HepG2 (cell line): ENCODE measurements around the gene SERPINE2. TPM values are rescaled to one million over a fixed set of nuclear protein-coding genes. Genes with fewer than 3 reads are reported as not detected.

Experiments used
- ATAC-seq: fragments of 200-7000 bp; cut with Tn5 transposase; 3 replicates; pipeline ENCODE4 v1.9.1; 2020; ENCODE audit warnings: mild to moderate bottlenecking, moderate library complexity
- BruUV-seq: library from RNA; stranded (reverse); fragments of 400-500 nt; replicated peaks from 2 replicates; lab custom pipeline; 2021; lab: Mats Ljungman, UMichigan
- CTCF ChIA-PET: fragments of 300-600 bp; formaldehyde crosslinking; extraction: SDS; loops from one replicate; lab custom pipeline; 2021; ENCODE audit warnings: low total read pairs, inconsistent platforms, low intra/inter-chr PET ratio; lab: Yijun Ruan, JAX
- POLR2A ChIA-PET: fragments of 350-600 bp; sonication (Branson Sonifier 250); formaldehyde crosslinking; loops from one replicate; lab custom pipeline; 2020; ENCODE audit warnings: antibody characterized with exemption, inconsistent platforms; lab: Yijun Ruan, JAX
- DNase-seq: peaks from one replicate; pipeline ENCODE4 v3.0.0-alpha.2; 2015; ENCODE audit warnings: low spot score
- FAIRE-seq: peaks from 3 replicates; lab custom pipeline; 2011; peaks lifted over from hg19 to GRCh38; lab: Jason Lieb, UNC
- H2AFZ ChIP-seq: one replicate; pipeline ENCODE4 v1.6.1; 2011; ENCODE audit warnings: low read length, inconsistent platforms
- H3K27ac ChIP-seq: fragments of 300-600 bp; 3 replicates; pipeline ENCODE4 v1.8.0; 2011; ENCODE audit warnings: mixed run types, mild to moderate bottlenecking, mixed read lengths, low read length, inconsistent platforms; ENCODE audit not compliant: insufficient read depth; ENCODE audit errors: extremely low read length
- H3K27me3 ChIP-seq, 2 experiments: fragments of 200-600 bp in 1 of 2; 2 replicates in 1 of 2; 3 replicates in 1 of 2; pipeline versions ENCODE4 v1.6.0 to v1.8.0; 2011; ENCODE audit warnings: low read length in 2 of 2, mild to moderate bottlenecking in 2 of 2, moderate library complexity in 2 of 2, inconsistent platforms in 1 of 2; ENCODE audit not compliant: insufficient read depth in 2 of 2, control insufficient read depth in 1 of 2
- H3K36me3 ChIP-seq, 2 experiments: fragments of 200-600 bp in 1 of 2; replicated peaks in 1 of 2; 2 replicates in 1 of 2; 3 replicates in 1 of 2; pipeline versions ENCODE4 v1.5.1 to v1.8.0; 2011; ENCODE audit warnings: low read length in 2 of 2, inconsistent platforms in 1 of 2; ENCODE audit not compliant: insufficient read depth in 2 of 2, control insufficient read depth in 1 of 2
- H3K4me1 ChIP-seq: 2 replicates; pipeline ENCODE4 v1.5.1; 2012; ENCODE audit warnings: low read length, inconsistent platforms; ENCODE audit not compliant: insufficient read depth
- H3K4me2 ChIP-seq: 2 replicates; pipeline ENCODE4 v1.6.0; 2011; ENCODE audit warnings: low read depth, low read length, inconsistent platforms
- H3K4me3 ChIP-seq, 3 experiments: fragments of 200-600 bp in 1 of 3; sonication (generic), shearing (Covaris generic) in 1 of 3; replicated peaks in 1 of 3; 2 replicates each; pipeline ENCODE4 v1.5.1; 2011 to 2016; ENCODE audit warnings: low read length in 3 of 3, inconsistent platforms in 2 of 3, low read depth in 2 of 3, mild to moderate bottlenecking in 2 of 3, control low read depth in 1 of 3, mixed read lengths in 1 of 3; ENCODE audit not compliant: insufficient read depth in 1 of 3
- H3K79me2 ChIP-seq: one replicate; pipeline ENCODE4 v1.6.1; 2011; ENCODE audit warnings: low read length, inconsistent platforms; ENCODE audit not compliant: insufficient read depth
- H3K9ac ChIP-seq: 2 replicates; pipeline ENCODE4 v1.6.0; 2011; ENCODE audit warnings: mild to moderate bottlenecking, low read depth, low read length, inconsistent platforms; ENCODE audit not compliant: insufficient read depth
- H3K9me3 ChIP-seq: 2 replicates; pipeline ENCODE4 v1.5.1; 2012; ENCODE audit warnings: mild to moderate bottlenecking, low read length
- H4K20me1 ChIP-seq: 2 replicates; pipeline ENCODE4 v1.6.0; 2011; ENCODE audit warnings: inconsistent platforms, mild to moderate bottlenecking, low read length, moderate library complexity; ENCODE audit not compliant: insufficient read depth
- FOSL2 ChIP-seq: sonication (generic); formaldehyde crosslinking; IDR thresholded peaks from 2 replicates; pipeline ENCODE4 v1.4.0; 2020; ENCODE audit warnings: missing genetic modification reagents
- GTF2F1 ChIP-seq: fragments of 150-350 bp; IDR thresholded peaks from 2 replicates; pipeline ENCODE4 v1.6.1; 2014; ENCODE audit warnings: low read length
- GZF1 ChIP-seq: sonication (generic); formaldehyde crosslinking; IDR thresholded peaks from 2 replicates; pipeline ENCODE4 v1.5.1; 2020; ENCODE audit warnings: mild to moderate bottlenecking, missing genetic modification reagents
- MIER2 ChIP-seq: IDR thresholded peaks from 2 replicates; pipeline ENCODE4 v1.6.1; 2016; ENCODE audit warnings: missing biosample characterization, missing genetic modification reagents
- SPEN ChIP-seq: sonication (generic); formaldehyde crosslinking; IDR thresholded peaks from 2 replicates; pipeline ENCODE4 v1.5.1; 2020; ENCODE audit warnings: low read depth, mild to moderate bottlenecking, missing genetic modification reagents
- SUZ12 ChIP-seq: fragments of 150-350 bp; IDR thresholded peaks from 2 replicates; pipeline ENCODE4 v1.6.1; 2014; ENCODE audit warnings: low read depth, low read length
- TBX3 ChIP-seq: fragments of 450-650 bp; IDR thresholded peaks from 2 replicates; pipeline ENCODE4 v1.6.1; 2017; ENCODE audit warnings: antibody characterized with exemption, mild to moderate bottlenecking, inconsistent platforms, borderline replicate concordance
- ZNF780A ChIP-seq: sonication (generic); formaldehyde crosslinking; IDR thresholded peaks from 2 replicates; pipeline ENCODE4 v1.8.0; 2022; ENCODE audit warnings: mild to moderate bottlenecking, missing genetic modification reagents, moderate library complexity
- WGBS: methylation state at CpG from one replicate; pipeline ENCODE4 v1.1.6; 2017; ENCODE audit warnings: low lambda C conversion rate; 5-methylcytosine and 5-hydroxymethylcytosine counted together
- in situ Hi-C: cut with HindIII; loops from 2 replicates; pipeline ENCODE4 v1.10.0; 2017; ENCODE audit warnings: low pct_unique_long_range_greater_than_20kb; ENCODE audit not compliant: extremely low pct_ligation_motif_present
- intact Hi-C: fragments of 100-400 bp; cut with micrococcal nuclease; formaldehyde crosslinking; loops from one replicate; pipeline ENCODE4 v1.10.0; 2022; ENCODE audit not compliant: unreplicated experiment
- polyA plus RNA-seq, 8 experiments: library from polyadenylated mRNA; depleted of rRNA in 3 of 8; stranded (reverse) in 7 of 8; unstranded in 1 of 8; fragments of >200 nt; fragmentation: Illumina TruSeq in 4 of 8; extraction: Trizol in 4 of 8; gene quantifications; 2 replicates each; pipeline versions ENCODE4 v1.2.1 to v1.2.3, GENCODE V29; 2011 to 2016; ENCODE audit warnings: low read depth in 4 of 8, missing spikeins in 1 of 8, mixed read lengths in 1 of 8; ENCODE audit not compliant: insufficient read depth in 1 of 8
- total RNA-seq, 5 experiments: library from RNA; depleted of rRNA; stranded (reverse); fragments of >200 nt; fragmentation: Illumina TruSeq; extraction: Trizol; gene quantifications; 2 replicates each; pipeline ENCODE4 v1.2.3, GENCODE V29; 2016; ENCODE audit warnings: low read depth in 1 of 5
- TF ChIP-seq, protein P1 (sequence below): IDR thresholded peaks from 2 replicates; pipeline ENCODE4 v1.6.1; 2012; ENCODE audit warnings: inconsistent platforms
- TF ChIP-seq, protein P2 (sequence below): sonication (generic); formaldehyde crosslinking; IDR thresholded peaks from 2 replicates; pipeline ENCODE4 v1.5.1; 2020; ENCODE audit warnings: mild to moderate bottlenecking, missing genetic modification reagents, borderline replicate concordance

Gene SERPINE2
- total and polyA plus RNA-seq, 2 of the 13 experiments (the other 11 are each of a cell fraction or from before 2014, with no cell fraction given), result 7.9 to 18.1 TPM

DNA sequence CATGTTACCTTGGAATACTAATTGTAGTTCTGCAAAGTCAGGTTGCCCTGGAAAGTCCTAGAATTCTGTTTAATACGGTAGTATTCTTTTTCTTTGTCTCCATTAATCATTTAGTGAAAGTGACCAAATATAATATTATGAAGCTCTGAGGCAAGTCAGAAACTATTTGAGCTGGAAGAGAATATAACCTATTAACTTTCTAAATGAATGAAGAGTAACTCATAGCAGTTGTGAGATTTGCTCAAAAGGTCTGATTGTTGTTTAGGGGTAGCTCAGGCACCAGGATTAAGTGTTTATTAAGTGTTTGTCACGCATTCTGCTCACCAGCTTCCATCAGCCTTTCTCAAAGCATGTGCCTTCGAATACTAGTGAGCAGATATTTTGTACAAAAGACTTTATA, 46.7 kb upstream of the SERPINE2 start (continued):
- TF ChIP-seq ZNF780A (no peak), GZF1 (no peak)

- no peaks in the 10 kb centered on the region for H4K20me1 ChIP-seq
- H3K4me3 ChIP-seq, result no peak overlapping the region
- H3K4me1 ChIP-seq, result peaks cover 9% of the 10 kb centered on the region; the same call in 1 of the 2 replicates
- H3K9me3 ChIP-seq, result no peaks in the 10 kb centered on the region
- no peaks in the 10 kb centered on the region for H3K36me3 ChIP-seq
- DNase-seq, result peak; percentile 23
- no TSS peak for BruUV-seq
- FAIRE-seq, result no peak
- H3K79me2 ChIP-seq, result no peaks in the 10 kb centered on the region
- H2AFZ ChIP-seq, result no peak overlapping the region
- H3K27me3 ChIP-seq, result peaks cover 0 to 14% of the 10 kb centered on the region in 2 experiments; a peak in 1 of 5 replicates
- no peak overlapping the region for H3K4me2 ChIP-seq
- TF ChIP-seq TBX3 (no peak), GTF2F1 (no peak), SPEN (CRISPR knock-in tag) (no peak), SUZ12 (no peak), FOSL2 (CRISPR knock-in tag) (peak; percentile 37; the same call in 1 of the 2 replicates), MIER2 (no peak)
- TF ChIP-seq, protein P1, sequence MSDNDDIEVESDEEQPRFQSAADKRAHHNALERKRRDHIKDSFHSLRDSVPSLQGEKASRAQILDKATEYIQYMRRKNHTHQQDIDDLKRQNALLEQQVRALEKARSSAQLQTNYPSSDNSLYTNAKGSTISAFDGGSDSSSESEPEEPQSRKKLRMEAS, result no peak
- TF ChIP-seq, protein P2, sequence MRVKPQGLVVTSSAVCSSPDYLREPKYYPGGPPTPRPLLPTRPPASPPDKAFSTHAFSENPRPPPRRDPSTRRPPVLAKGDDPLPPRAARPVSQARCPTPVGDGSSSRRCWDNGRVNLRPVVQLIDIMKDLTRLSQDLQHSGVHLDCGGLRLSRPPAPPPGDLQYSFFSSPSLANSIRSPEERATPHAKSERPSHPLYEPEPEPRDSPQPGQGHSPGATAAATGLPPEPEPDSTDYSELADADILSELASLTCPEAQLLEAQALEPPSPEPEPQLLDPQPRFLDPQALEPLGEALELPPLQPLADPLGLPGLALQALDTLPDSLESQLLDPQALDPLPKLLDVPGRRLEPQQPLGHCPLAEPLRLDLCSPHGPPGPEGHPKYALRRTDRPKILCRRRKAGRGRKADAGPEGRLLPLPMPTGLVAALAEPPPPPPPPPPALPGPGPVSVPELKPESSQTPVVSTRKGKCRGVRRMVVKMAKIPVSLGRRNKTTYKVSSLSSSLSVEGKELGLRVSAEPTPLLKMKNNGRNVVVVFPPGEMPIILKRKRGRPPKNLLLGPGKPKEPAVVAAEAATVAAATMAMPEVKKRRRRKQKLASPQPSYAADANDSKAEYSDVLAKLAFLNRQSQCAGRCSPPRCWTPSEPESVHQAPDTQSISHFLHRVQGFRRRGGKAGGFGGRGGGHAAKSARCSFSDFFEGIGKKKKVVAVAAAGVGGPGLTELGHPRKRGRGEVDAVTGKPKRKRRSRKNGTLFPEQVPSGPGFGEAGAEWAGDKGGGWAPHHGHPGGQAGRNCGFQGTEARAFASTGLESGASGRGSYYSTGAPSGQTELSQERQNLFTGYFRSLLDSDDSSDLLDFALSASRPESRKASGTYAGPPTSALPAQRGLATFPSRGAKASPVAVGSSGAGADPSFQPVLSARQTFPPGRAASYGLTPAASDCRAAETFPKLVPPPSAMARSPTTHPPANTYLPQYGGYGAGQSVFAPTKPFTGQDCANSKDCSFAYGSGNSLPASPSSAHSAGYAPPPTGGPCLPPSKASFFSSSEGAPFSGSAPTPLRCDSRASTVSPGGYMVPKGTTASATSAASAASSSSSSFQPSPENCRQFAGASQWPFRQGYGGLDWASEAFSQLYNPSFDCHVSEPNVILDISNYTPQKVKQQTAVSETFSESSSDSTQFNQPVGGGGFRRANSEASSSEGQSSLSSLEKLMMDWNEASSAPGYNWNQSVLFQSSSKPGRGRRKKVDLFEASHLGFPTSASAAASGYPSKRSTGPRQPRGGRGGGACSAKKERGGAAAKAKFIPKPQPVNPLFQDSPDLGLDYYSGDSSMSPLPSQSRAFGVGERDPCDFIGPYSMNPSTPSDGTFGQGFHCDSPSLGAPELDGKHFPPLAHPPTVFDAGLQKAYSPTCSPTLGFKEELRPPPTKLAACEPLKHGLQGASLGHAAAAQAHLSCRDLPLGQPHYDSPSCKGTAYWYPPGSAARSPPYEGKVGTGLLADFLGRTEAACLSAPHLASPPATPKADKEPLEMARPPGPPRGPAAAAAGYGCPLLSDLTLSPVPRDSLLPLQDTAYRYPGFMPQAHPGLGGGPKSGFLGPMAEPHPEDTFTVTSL (CRISPR knock-in tag), result no peak
- TF ChIP-seq, all 625 proteins: peak for 1
- ChIA-PET CTCF (no interaction called here), POLR2A (no interaction called here)
- in situ Hi-C loops (no loop called here), intact Hi-C loops (no loop called here)
- no peak overlapping the region for H3K27ac ChIP-seq
- ATAC-seq, result no peak
- WGBS, result 24% methylated on average over 2 of the region's 2 CpGs
- no peak overlapping the region for H3K9ac ChIP-seq
Measured at GRCh38 chr2:224085246-224085645, 46.2 kb upstream of the SERPINE2 start.
